Activated T-cell treated with anti-CD3 and anti-CD28 coated beads, Interleukin-2, amount 50 U/mL, for 72 hours (primary cell): ENCODE data around the gene BCL3. TPM values are rescaled to one million over a fixed set of nuclear protein-coding genes. Genes with fewer than 3 reads are reported as not detected.
"Not testable (repeated sequence)": the region's sequence is repeated elsewhere in the genome, so short reads cannot be mapped to it uniquely, and the experiment has no call there.

ENCODE experiments used
- ATAC-seq, 2 donors: fragments of 150-1000 bp; cut with Tn5 transposase; replicated peaks in 1 of 2; 2 replicates each; pipeline ENCODE4 v1.10.0; 2021; ENCODE audit warnings: moderate library complexity in 2 of 2, mild to moderate bottlenecking in 1 of 2
- DNase-seq, 2 donors: peaks; one replicate each; pipeline ENCODE4 v3.0.0; 2021 to 2022; ENCODE audit warnings: mixed read lengths in 1 of 2
- H3K27ac Mint-ChIP-seq: one replicate; pipeline ENCODE4 v1.8.0; 2022; ENCODE audit warnings: mild to moderate bottlenecking, moderate library complexity, mixed read lengths
- H3K27me3 Mint-ChIP-seq: one replicate; pipeline ENCODE4 v1.8.0; 2022; ENCODE audit warnings: low read depth, mixed read lengths
- H3K36me3 Mint-ChIP-seq, 2 donors: one replicate each; pipeline ENCODE4 v1.8.0; 2022; ENCODE audit warnings: mixed read lengths in 2 of 2, mild to moderate bottlenecking in 1 of 2; ENCODE audit not compliant: insufficient read depth in 2 of 2
- H3K4me1 Mint-ChIP-seq: one replicate; pipeline ENCODE4 v1.8.0; 2022; ENCODE audit warnings: low read depth, mixed read lengths
- H3K4me3 Mint-ChIP-seq, 2 donors: one replicate each; pipeline ENCODE4 v1.8.0; 2022; ENCODE audit warnings: mild to moderate bottlenecking in 2 of 2, mixed read lengths in 2 of 2, moderate library complexity in 2 of 2
- H3K9me3 Mint-ChIP-seq, 2 donors: one replicate each; pipeline ENCODE4 v1.8.0; 2022; ENCODE audit warnings: mixed read lengths in 2 of 2
- total RNA-seq, 2 donors: library from RNA; stranded (reverse); gene quantifications; one replicate each; pipeline ENCODE4 v1.2.3, GENCODE V29; 2022

BCL3 gene
- total RNA-seq, 2 donors from 2014 or later, result 192 to 208 TPM

- H3K4me3 Mint-ChIP-seq, result no peak overlapping the region
- no peak overlapping the region for H3K27ac Mint-ChIP-seq
- no peak for ATAC-seq
- no peaks in the 10 kb centered on the region for H3K27me3 Mint-ChIP-seq
- DNase-seq, result no peak
- H3K4me1 Mint-ChIP-seq, result peaks cover 2% of the 10 kb centered on the region
- no peaks in the 10 kb centered on the region for H3K36me3 Mint-ChIP-seq
- H3K9me3 Mint-ChIP-seq, result no peaks in the 10 kb centered on the region
These were observed 30.6 kb downstream of the BCL3 start for GRCh38 chr19:44779150-44779549.

- H3K36me3 Mint-ChIP-seq, H3K27me3 Mint-ChIP-seq, ATAC-seq, H3K4me3 Mint-ChIP-seq, H3K4me1 Mint-ChIP-seq, H3K27ac Mint-ChIP-seq, DNase-seq, H3K9me3 Mint-ChIP-seq: not testable (repeated sequence)
These were observed 33.2 kb downstream of the BCL3 start for GRCh38 chr19:44781694-44782093.

- no peaks in the 10 kb centered on the region for H3K27me3 Mint-ChIP-seq
- ATAC-seq, result no peak
- peaks cover 8% of the 10 kb centered on the region for H3K4me1 Mint-ChIP-seq
- no peaks in the 10 kb centered on the region for H3K9me3 Mint-ChIP-seq
- H3K36me3 Mint-ChIP-seq, result no peaks in the 10 kb centered on the region
- no peak overlapping the region for H3K27ac Mint-ChIP-seq
- no peak for DNase-seq
- no peak overlapping the region for H3K4me3 Mint-ChIP-seq
These were observed 34.2 kb downstream of the BCL3 start for GRCh38 chr19:44782729-44783128.

- no peak for ATAC-seq
- Mint-ChIP-seq H3K27ac (no peak overlapping the region), H3K9me3 (no peaks in the 10 kb centered on the region), H3K27me3 (no peaks in the 10 kb centered on the region), H3K36me3 (no peaks in the 10 kb centered on the region), H3K4me1 (peaks cover 8% of the 10 kb centered on the region), H3K4me3 (no peak overlapping the region)
- DNase-seq, result no peak
These were observed 35.0 kb downstream of the BCL3 start for GRCh38 chr19:44783545-44783944.

- H3K4me3 Mint-ChIP-seq, result no peak overlapping the region
- H3K27me3 Mint-ChIP-seq, result no peaks in the 10 kb centered on the region
- no peaks in the 10 kb centered on the region for H3K36me3 Mint-ChIP-seq
- ATAC-seq (no peak), DNase-seq (no peak)
- peaks cover 8% of the 10 kb centered on the region for H3K4me1 Mint-ChIP-seq
- no peaks in the 10 kb centered on the region for H3K9me3 Mint-ChIP-seq
- H3K27ac Mint-ChIP-seq, result no peak overlapping the region
These were observed 36.8 kb downstream of the BCL3 start for GRCh38 chr19:44785271-44785670.

- ATAC-seq (no peak), DNase-seq (no peak)
- no peak overlapping the region for H3K4me3 Mint-ChIP-seq
- peaks cover 8% of the 10 kb centered on the region for H3K4me1 Mint-ChIP-seq
- no peaks in the 10 kb centered on the region for H3K36me3 Mint-ChIP-seq
- no peaks in the 10 kb centered on the region for H3K27me3 Mint-ChIP-seq
- no peak overlapping the region for H3K27ac Mint-ChIP-seq
- no peaks in the 10 kb centered on the region for H3K9me3 Mint-ChIP-seq
These were observed 37.5 kb downstream of the BCL3 start for GRCh38 chr19:44785993-44786392.

GRCh38 chr19:44788971-44789370 is 40.5 kb downstream of the BCL3 start:
- no peak for ATAC-seq
- Mint-ChIP-seq H3K4me3 (no peak overlapping the region), H3K27ac (no peak overlapping the region)

GRCh38 chr19:44789943-44790483 is 41.5 kb downstream of the BCL3 start:
- no peaks in the 10 kb centered on the region for H3K36me3 Mint-ChIP-seq
- no peak overlapping the region for H3K4me3 Mint-ChIP-seq
- DNase-seq, result no peak
- no peak overlapping the region for H3K27ac Mint-ChIP-seq
- ATAC-seq, result no peak
- no peaks in the 10 kb centered on the region for H3K27me3 Mint-ChIP-seq
- H3K4me1 Mint-ChIP-seq, result no peaks in the 10 kb centered on the region
- no peaks in the 10 kb centered on the region for H3K9me3 Mint-ChIP-seq

More at GRCh38 chr19:44788971-44789370, 40.5 kb downstream of the BCL3 start:
- Mint-ChIP-seq H3K4me1 (peaks cover 8% of the 10 kb centered on the region), H3K36me3 (no peaks in the 10 kb centered on the region), H3K9me3 (no peaks in the 10 kb centered on the region), H3K27me3 (no peaks in the 10 kb centered on the region)
- no peak for DNase-seq

GRCh38 chr19:44792281-44792680 is 43.8 kb downstream of the BCL3 start:
- H3K4me3 Mint-ChIP-seq, result no peak overlapping the region
- ATAC-seq (no peak), DNase-seq (no peak)
- H3K36me3 Mint-ChIP-seq, result no peaks in the 10 kb centered on the region
- no peak overlapping the region for H3K27ac Mint-ChIP-seq
- H3K4me1 Mint-ChIP-seq, result no peaks in the 10 kb centered on the region
- no peaks in the 10 kb centered on the region for H3K27me3 Mint-ChIP-seq
- no peaks in the 10 kb centered on the region for H3K9me3 Mint-ChIP-seq

- H3K27me3 Mint-ChIP-seq, result no peaks in the 10 kb centered on the region
- peaks cover 8% of the 10 kb centered on the region for H3K4me1 Mint-ChIP-seq
- no peaks in the 10 kb centered on the region for H3K36me3 Mint-ChIP-seq
- no peak overlapping the region for H3K27ac Mint-ChIP-seq
- no peaks in the 10 kb centered on the region for H3K9me3 Mint-ChIP-seq
- no peak overlapping the region for H3K4me3 Mint-ChIP-seq
- ATAC-seq (no peak), DNase-seq (no peak)
These were observed 46.1 kb downstream of the BCL3 start for GRCh38 chr19:44794610-44795009.

- Mint-ChIP-seq H3K27me3 (no peaks in the 10 kb centered on the region), H3K9me3 (no peaks in the 10 kb centered on the region), H3K27ac (no peak overlapping the region), H3K36me3 (no peaks in the 10 kb centered on the region), H3K4me3 (no peak overlapping the region), H3K4me1 (peaks cover 8% of the 10 kb centered on the region)
- no peak for ATAC-seq
- DNase-seq, result no peak
These were observed 47.0 kb downstream of the BCL3 start for GRCh38 chr19:44795398-44795987.

- no peaks in the 10 kb centered on the region for H3K36me3 Mint-ChIP-seq
- peaks cover 8% of the 10 kb centered on the region for H3K4me1 Mint-ChIP-seq
- ATAC-seq, result no peak
- no peak overlapping the region for H3K27ac Mint-ChIP-seq
- H3K4me3 Mint-ChIP-seq, result no peak overlapping the region
- no peak for DNase-seq
- H3K27me3 Mint-ChIP-seq, result no peaks in the 10 kb centered on the region
- H3K9me3 Mint-ChIP-seq, result no peaks in the 10 kb centered on the region
These were observed 48.2 kb downstream of the BCL3 start for GRCh38 chr19:44796701-44797115.

GRCh38 chr19:44799627-44800346 is 51.3 kb downstream of the BCL3 start:
- ATAC-seq, result no peak

More at GRCh38 chr19:44799627-44800346, 51.3 kb downstream of the BCL3 start:
- Mint-ChIP-seq H3K27me3 (no peaks in the 10 kb centered on the region), H3K36me3 (no peaks in the 10 kb centered on the region), H3K4me3 (no peak overlapping the region), H3K4me1 (peaks cover 8% of the 10 kb centered on the region), H3K27ac (no peak overlapping the region), H3K9me3 (no peaks in the 10 kb centered on the region)
- no peak for DNase-seq
